H1 (cell line): ENCODE data around the gene ZNF14. TPM values are rescaled to one million over a fixed set of nuclear protein-coding genes. Genes with fewer than 3 reads are reported as not detected.

Experiments used
- ATF3 ChIP-seq: IDR thresholded peaks from 2 replicates; pipeline ENCODE4 v1.6.1; 2011; ENCODE audit warnings: low read depth, mild to moderate bottlenecking, low read length; ENCODE audit not compliant: insufficient read depth
- BCL11A ChIP-seq, 2 experiments: IDR thresholded peaks; one replicate each; pipeline ENCODE4 v1.6.1; 2011; ENCODE audit warnings: low read depth in 2 of 2, low read length in 2 of 2, mild to moderate bottlenecking in 2 of 2
- GTF2F1 ChIP-seq: IDR thresholded peaks from 2 replicates; pipeline ENCODE4 v1.6.1; 2012; ENCODE audit warnings: low read depth, low read length, improper control_type of control experiment, borderline replicate concordance
- JUND ChIP-seq: IDR thresholded peaks from 2 replicates; pipeline ENCODE4 v1.6.1; 2011; ENCODE audit warnings: mild to moderate bottlenecking, improper control_type of control experiment, low read length
- polyA plus RNA-seq, 7 experiments: library from polyadenylated mRNA; depleted of rRNA in 3 of 7; stranded (reverse) in 5 of 7; unstranded in 2 of 7; fragments of >200 nt in 5 of 7; fragments of 200-250 nt in 2 of 7; gene quantifications; 1 replicate in 5 of 7; 2 replicates in 1 of 7; 4 replicates in 1 of 7; pipeline versions ENCODE4 v1.2.1 to v1.2.3, GENCODE V29; 2011 to 2013; ENCODE audit warnings: missing spikeins in 2 of 7, mixed read lengths in 2 of 7
- total RNA-seq: library from RNA; stranded (reverse); fragmentation: NEBNext Ultra II Directional; extraction: Animal tissue kit (Norgen Biotek cat#: 25700); gene quantifications from 2 replicates; pipeline ENCODE4 v1.2.1, GENCODE V29; 2021
- TF ChIP-seq, protein P1 (sequence below): fragments of 300-600 bp; sonication (generic); IDR thresholded peaks from 2 replicates; pipeline ENCODE4 v1.7.1; 2012; ENCODE audit warnings: low read length, moderate library complexity, mild to moderate bottlenecking, inconsistent platforms; ENCODE audit not compliant: insufficient replicate concordance

ZNF14 gene
- total and polyA plus RNA-seq, 2 of the 8 experiments (the other 6 are each of a cell fraction or from before 2014, with no cell fraction given): 1.00 to 7.4 TPM

GRCh38 chr19:19744641-19745040 is 11.7 kb upstream of the ZNF14 start (continued):
- TF ChIP-seq, protein P1, sequence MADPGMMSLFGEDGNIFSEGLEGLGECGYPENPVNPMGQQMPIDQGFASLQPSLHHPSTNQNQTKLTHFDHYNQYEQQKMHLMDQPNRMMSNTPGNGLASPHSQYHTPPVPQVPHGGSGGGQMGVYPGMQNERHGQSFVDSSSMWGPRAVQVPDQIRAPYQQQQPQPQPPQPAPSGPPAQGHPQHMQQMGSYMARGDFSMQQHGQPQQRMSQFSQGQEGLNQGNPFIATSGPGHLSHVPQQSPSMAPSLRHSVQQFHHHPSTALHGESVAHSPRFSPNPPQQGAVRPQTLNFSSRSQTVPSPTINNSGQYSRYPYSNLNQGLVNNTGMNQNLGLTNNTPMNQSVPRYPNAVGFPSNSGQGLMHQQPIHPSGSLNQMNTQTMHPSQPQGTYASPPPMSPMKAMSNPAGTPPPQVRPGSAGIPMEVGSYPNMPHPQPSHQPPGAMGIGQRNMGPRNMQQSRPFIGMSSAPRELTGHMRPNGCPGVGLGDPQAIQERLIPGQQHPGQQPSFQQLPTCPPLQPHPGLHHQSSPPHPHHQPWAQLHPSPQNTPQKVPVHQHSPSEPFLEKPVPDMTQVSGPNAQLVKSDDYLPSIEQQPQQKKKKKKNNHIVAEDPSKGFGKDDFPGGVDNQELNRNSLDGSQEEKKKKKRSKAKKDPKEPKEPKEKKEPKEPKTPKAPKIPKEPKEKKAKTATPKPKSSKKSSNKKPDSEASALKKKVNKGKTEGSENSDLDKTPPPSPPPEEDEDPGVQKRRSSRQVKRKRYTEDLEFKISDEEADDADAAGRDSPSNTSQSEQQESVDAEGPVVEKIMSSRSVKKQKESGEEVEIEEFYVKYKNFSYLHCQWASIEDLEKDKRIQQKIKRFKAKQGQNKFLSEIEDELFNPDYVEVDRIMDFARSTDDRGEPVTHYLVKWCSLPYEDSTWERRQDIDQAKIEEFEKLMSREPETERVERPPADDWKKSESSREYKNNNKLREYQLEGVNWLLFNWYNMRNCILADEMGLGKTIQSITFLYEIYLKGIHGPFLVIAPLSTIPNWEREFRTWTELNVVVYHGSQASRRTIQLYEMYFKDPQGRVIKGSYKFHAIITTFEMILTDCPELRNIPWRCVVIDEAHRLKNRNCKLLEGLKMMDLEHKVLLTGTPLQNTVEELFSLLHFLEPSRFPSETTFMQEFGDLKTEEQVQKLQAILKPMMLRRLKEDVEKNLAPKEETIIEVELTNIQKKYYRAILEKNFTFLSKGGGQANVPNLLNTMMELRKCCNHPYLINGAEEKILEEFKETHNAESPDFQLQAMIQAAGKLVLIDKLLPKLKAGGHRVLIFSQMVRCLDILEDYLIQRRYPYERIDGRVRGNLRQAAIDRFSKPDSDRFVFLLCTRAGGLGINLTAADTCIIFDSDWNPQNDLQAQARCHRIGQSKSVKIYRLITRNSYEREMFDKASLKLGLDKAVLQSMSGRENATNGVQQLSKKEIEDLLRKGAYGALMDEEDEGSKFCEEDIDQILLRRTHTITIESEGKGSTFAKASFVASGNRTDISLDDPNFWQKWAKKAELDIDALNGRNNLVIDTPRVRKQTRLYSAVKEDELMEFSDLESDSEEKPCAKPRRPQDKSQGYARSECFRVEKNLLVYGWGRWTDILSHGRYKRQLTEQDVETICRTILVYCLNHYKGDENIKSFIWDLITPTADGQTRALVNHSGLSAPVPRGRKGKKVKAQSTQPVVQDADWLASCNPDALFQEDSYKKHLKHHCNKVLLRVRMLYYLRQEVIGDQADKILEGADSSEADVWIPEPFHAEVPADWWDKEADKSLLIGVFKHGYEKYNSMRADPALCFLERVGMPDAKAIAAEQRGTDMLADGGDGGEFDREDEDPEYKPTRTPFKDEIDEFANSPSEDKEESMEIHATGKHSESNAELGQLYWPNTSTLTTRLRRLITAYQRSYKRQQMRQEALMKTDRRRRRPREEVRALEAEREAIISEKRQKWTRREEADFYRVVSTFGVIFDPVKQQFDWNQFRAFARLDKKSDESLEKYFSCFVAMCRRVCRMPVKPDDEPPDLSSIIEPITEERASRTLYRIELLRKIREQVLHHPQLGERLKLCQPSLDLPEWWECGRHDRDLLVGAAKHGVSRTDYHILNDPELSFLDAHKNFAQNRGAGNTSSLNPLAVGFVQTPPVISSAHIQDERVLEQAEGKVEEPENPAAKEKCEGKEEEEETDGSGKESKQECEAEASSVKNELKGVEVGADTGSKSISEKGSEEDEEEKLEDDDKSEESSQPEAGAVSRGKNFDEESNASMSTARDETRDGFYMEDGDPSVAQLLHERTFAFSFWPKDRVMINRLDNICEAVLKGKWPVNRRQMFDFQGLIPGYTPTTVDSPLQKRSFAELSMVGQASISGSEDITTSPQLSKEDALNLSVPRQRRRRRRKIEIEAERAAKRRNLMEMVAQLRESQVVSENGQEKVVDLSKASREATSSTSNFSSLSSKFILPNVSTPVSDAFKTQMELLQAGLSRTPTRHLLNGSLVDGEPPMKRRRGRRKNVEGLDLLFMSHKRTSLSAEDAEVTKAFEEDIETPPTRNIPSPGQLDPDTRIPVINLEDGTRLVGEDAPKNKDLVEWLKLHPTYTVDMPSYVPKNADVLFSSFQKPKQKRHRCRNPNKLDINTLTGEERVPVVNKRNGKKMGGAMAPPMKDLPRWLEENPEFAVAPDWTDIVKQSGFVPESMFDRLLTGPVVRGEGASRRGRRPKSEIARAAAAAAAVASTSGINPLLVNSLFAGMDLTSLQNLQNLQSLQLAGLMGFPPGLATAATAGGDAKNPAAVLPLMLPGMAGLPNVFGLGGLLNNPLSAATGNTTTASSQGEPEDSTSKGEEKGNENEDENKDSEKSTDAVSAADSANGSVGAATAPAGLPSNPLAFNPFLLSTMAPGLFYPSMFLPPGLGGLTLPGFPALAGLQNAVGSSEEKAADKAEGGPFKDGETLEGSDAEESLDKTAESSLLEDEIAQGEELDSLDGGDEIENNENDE: no peak
- TF ChIP-seq JUND: no peak
- TF ChIP-seq BCL11A (IDR thresholded peaks at IDR 0.05; ENCODE audit: low read depth in 2 of 2, low read length in 2 of 2): no peak
- TF ChIP-seq GTF2F1: no peak
- TF ChIP-seq ATF3: no peak
